Prostate gland (tissue), 2 donors: Measurements from ENCODE around the gene GMPR.

ENCODE experiments used
- POLR2A ChIP-seq: fragments of 450-650 bp; IDR thresholded peaks from one replicate; pipeline ENCODE4 v1.6.1; 2016; ENCODE audit warnings: antibody characterized with exemption, mild to moderate bottlenecking
- TF ChIP-seq, protein P1 (sequence below), 4 experiments: fragments of 200-600 bp in 2 of 4; fragments of 450-650 bp in 2 of 4; sonication (generic) in 2 of 4; IDR thresholded peaks; 1 replicate in 3 of 4; 2 replicates in 1 of 4; pipeline ENCODE4 v1.5.1; 2016 to 2019; ENCODE audit warnings: antibody characterized with exemption in 4 of 4, mild to moderate bottlenecking in 2 of 4, moderate library complexity in 2 of 4

GRCh38 chr6:16278048-16278724 lies 39.8 kb downstream of the GMPR start:
- TF ChIP-seq, protein P1, sequence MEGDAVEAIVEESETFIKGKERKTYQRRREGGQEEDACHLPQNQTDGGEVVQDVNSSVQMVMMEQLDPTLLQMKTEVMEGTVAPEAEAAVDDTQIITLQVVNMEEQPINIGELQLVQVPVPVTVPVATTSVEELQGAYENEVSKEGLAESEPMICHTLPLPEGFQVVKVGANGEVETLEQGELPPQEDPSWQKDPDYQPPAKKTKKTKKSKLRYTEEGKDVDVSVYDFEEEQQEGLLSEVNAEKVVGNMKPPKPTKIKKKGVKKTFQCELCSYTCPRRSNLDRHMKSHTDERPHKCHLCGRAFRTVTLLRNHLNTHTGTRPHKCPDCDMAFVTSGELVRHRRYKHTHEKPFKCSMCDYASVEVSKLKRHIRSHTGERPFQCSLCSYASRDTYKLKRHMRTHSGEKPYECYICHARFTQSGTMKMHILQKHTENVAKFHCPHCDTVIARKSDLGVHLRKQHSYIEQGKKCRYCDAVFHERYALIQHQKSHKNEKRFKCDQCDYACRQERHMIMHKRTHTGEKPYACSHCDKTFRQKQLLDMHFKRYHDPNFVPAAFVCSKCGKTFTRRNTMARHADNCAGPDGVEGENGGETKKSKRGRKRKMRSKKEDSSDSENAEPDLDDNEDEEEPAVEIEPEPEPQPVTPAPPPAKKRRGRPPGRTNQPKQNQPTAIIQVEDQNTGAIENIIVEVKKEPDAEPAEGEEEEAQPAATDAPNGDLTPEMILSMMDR (IDR thresholded peaks at IDR 0.05) = no peak
- TF ChIP-seq POLR2A = no peak
